Effector memory CD8-positive, alpha-beta T cell (primary cell): ENCODE results near the gene TECTA.

ENCODE experiments used
- ATAC-seq: fragments of 150-1000 bp; cut with Tn5 transposase; replicated peaks from 2 replicates; pipeline ENCODE4 v1.10.0; 2021; ENCODE audit warnings: mild to moderate bottlenecking, moderate library complexity
- DNase-seq, 3 experiments: peaks; one replicate each; pipeline ENCODE4 v3.0.0; 2021
- H3K27ac Mint-ChIP-seq, 2 donors: one replicate each; pipeline ENCODE4 v1.8.0; 2022; ENCODE audit warnings: mild to moderate bottlenecking in 2 of 2, mixed read lengths in 2 of 2, moderate library complexity in 2 of 2
- H3K27me3 Mint-ChIP-seq, 2 donors: one replicate each; pipeline ENCODE4 v1.8.0; 2022; ENCODE audit warnings: mixed read lengths in 2 of 2
- H3K36me3 Mint-ChIP-seq: one replicate; pipeline ENCODE4 v1.8.0; 2022; ENCODE audit warnings: mild to moderate bottlenecking, moderate library complexity, mixed read lengths; ENCODE audit not compliant: insufficient read depth
- H3K4me1 Mint-ChIP-seq, 2 donors: one replicate each; pipeline ENCODE4 v1.8.0; 2022; ENCODE audit warnings: low read depth in 2 of 2, mixed read lengths in 2 of 2
- H3K4me3 Mint-ChIP-seq, 2 donors: one replicate each; pipeline ENCODE4 v1.8.0; 2022; ENCODE audit warnings: mild to moderate bottlenecking in 2 of 2, mixed read lengths in 2 of 2, moderate library complexity in 2 of 2
- H3K9me3 Mint-ChIP-seq, 2 donors: one replicate each; pipeline ENCODE4 v1.8.0; 2022; ENCODE audit warnings: mixed read lengths in 2 of 2

Gene TECTA

GRCh38 chr11:121070951-121071845 lies 29.8 kb upstream of the TECTA start:
- H3K27ac Mint-ChIP-seq: no peak overlapping the region
- no peaks in the 10 kb centered on the region for H3K4me1 Mint-ChIP-seq
- H3K36me3 Mint-ChIP-seq: peaks cover 5% of the 10 kb centered on the region
- ATAC-seq (no peak), DNase-seq (no peak)
- no peak overlapping the region for H3K4me3 Mint-ChIP-seq
- no peaks in the 10 kb centered on the region for H3K27me3 Mint-ChIP-seq
- H3K9me3 Mint-ChIP-seq: no peaks in the 10 kb centered on the region

- DNase-seq (no peak), ATAC-seq (no peak)
- no peak overlapping the region for H3K27ac Mint-ChIP-seq
- no peaks in the 10 kb centered on the region for H3K9me3 Mint-ChIP-seq
- peaks cover 5% of the 10 kb centered on the region for H3K36me3 Mint-ChIP-seq
- H3K27me3 Mint-ChIP-seq: no peaks in the 10 kb centered on the region
- H3K4me3 Mint-ChIP-seq: no peak overlapping the region
- no peaks in the 10 kb centered on the region for H3K4me1 Mint-ChIP-seq
Measured at GRCh38 chr11:121071846-121072450, 29.1 kb upstream of the TECTA start.

GRCh38 chr11:121081321-121081720 lies 19.7 kb upstream of the TECTA start:
- Mint-ChIP-seq H3K4me3 (no peak overlapping the region), H3K36me3 (peaks cover 3% of the 10 kb centered on the region), H3K4me1 (peaks cover 0 to 7% of the 10 kb centered on the region in 2 donors), H3K27me3 (no peaks in the 10 kb centered on the region), H3K27ac (no peak overlapping the region), H3K9me3 (no peaks in the 10 kb centered on the region)
- DNase-seq (no peak), ATAC-seq (no peak)

DNA sequence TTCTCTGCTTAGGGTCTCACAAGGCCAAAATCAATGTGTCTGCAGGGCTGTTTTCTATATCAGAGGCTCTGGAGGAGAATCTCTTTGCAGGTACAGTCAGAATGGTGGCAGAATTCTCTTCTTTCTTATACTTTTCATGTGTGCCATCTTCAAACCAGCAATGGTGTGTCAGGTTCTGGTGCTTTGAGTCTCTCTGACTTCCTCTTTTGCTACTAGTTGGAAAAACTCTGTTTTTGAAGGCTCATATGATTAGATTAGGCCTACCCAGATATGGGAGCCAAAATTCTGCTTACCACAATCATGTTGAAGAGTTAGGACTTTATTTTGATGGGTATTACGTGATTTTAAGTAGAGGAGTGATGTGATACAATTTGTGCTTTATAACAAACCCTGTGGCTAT lies 18.8 kb upstream of the TECTA start:
- Mint-ChIP-seq H3K4me3 (no peak overlapping the region), H3K36me3 (peaks cover 10% of the 10 kb centered on the region), H3K4me1 (peaks cover 0 to 7% of the 10 kb centered on the region in 2 donors), H3K9me3 (no peaks in the 10 kb centered on the region), H3K27me3 (no peaks in the 10 kb centered on the region), H3K27ac (no peak overlapping the region)
- ATAC-seq: no peak
- DNase-seq: no peak

GRCh38 chr11:121082670-121083069 lies 18.4 kb upstream of the TECTA start:
- peaks cover 11% of the 10 kb centered on the region for H3K36me3 Mint-ChIP-seq
- no peak overlapping the region for H3K4me3 Mint-ChIP-seq
- no peaks in the 10 kb centered on the region for H3K27me3 Mint-ChIP-seq
- ATAC-seq (no peak), DNase-seq (no peak)
- H3K4me1 Mint-ChIP-seq: peaks cover 0 to 7% of the 10 kb centered on the region in 2 donors
- no peak overlapping the region for H3K27ac Mint-ChIP-seq
- H3K9me3 Mint-ChIP-seq: no peaks in the 10 kb centered on the region

GRCh38 chr11:121086866-121087265 lies 14.2 kb upstream of the TECTA start:
- ATAC-seq: no peak
- DNase-seq: no peak
- no peaks in the 10 kb centered on the region for H3K27me3 Mint-ChIP-seq
- no peak overlapping the region for H3K27ac Mint-ChIP-seq
- no peak overlapping the region for H3K4me3 Mint-ChIP-seq
- H3K36me3 Mint-ChIP-seq: peaks cover 11% of the 10 kb centered on the region
- H3K4me1 Mint-ChIP-seq: no peaks in the 10 kb centered on the region
- no peaks in the 10 kb centered on the region for H3K9me3 Mint-ChIP-seq

DNA sequence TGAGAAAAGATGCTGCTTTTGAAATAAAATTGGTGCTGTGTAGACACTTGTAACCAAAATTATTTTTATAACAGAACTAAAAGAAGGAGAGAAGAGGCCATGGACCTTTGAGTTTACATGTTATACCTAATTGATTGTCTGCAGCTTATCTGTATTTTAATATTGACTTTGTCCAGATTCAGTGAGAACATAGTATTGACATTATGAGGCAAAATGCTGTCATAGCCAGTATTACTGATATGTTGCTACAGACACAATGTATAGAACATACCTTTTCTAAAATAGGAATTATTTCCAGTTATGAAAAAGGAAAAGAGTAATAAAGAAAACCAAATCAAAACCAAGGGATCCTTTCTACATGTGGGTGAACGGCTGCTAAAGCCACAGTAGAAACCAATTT lies 11.5 kb upstream of the TECTA start:
- Mint-ChIP-seq H3K27me3 (no peaks in the 10 kb centered on the region), H3K27ac (no peak overlapping the region)
- ATAC-seq: no peak

DNA sequence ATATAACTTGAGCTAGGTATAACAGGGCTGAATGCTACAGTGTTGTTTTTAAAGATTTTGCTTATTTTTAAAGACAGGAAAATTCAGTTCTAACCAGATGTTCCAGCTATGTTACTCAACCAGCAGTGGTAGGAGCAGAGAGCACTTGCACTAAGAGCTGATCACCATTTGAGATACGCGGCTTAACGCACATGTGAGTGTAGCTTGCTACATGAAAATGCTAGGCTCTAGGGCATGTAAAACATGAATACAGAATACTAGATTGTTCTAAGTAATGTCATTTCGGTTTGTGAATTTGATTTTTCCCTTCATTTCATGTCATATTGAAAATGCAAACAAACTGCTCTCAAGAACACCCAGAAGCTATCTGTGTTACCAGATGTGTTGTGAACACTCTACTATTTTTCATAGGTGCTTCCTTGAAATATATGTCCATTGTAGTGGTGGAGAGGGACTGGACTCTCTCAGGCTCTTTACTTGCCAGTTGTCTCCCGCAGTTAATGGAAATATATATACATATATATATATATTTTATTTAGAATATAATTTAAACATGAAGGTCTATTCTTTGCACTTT lies 10.8 kb upstream of the TECTA start:
- no peak overlapping the region for H3K27ac Mint-ChIP-seq
- no peak for DNase-seq
- no peaks in the 10 kb centered on the region for H3K4me1 Mint-ChIP-seq
- peaks cover 8% of the 10 kb centered on the region for H3K36me3 Mint-ChIP-seq
- no peaks in the 10 kb centered on the region for H3K27me3 Mint-ChIP-seq
- H3K4me3 Mint-ChIP-seq: no peak overlapping the region
- no peaks in the 10 kb centered on the region for H3K9me3 Mint-ChIP-seq
- ATAC-seq: no peak

More for the DNA sequence above, 11.5 kb upstream of the TECTA start:
- no peak overlapping the region for H3K4me3 Mint-ChIP-seq
- peaks cover 11% of the 10 kb centered on the region for H3K36me3 Mint-ChIP-seq
- no peaks in the 10 kb centered on the region for H3K4me1 Mint-ChIP-seq
- H3K9me3 Mint-ChIP-seq: no peaks in the 10 kb centered on the region
- no peak for DNase-seq

GRCh38 chr11:121091492-121092152 lies 9.4 kb upstream of the TECTA start:
- Mint-ChIP-seq H3K9me3 (no peaks in the 10 kb centered on the region), H3K4me1 (no peaks in the 10 kb centered on the region), H3K36me3 (peaks cover 5% of the 10 kb centered on the region), H3K4me3 (no peak overlapping the region), H3K27ac (no peak overlapping the region), H3K27me3 (no peaks in the 10 kb centered on the region)
- no peak for DNase-seq
- no peak for ATAC-seq

DNA sequence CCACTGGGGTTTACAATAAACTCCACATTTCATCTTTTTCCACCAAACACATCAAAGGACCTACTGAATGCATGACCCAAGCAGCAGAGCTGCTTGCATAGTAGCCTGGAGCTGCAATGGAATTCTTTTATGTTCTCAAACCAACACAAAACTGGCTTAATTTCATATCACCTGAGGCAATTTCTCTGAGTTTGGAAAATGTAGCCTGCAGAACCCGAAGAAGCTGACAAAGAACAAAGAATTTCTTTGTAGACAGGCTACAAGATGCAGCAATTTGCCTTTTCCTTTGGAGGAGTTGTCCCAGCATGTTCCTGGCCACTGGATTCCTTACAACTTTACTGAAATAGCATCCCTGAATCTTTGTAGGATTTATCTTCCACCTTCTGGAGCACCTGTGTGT lies 5.5 kb upstream of the TECTA start:
- H3K27me3 Mint-ChIP-seq: peaks cover 0 to 12% of the 10 kb centered on the region in 2 donors
- DNase-seq: no peak
- H3K9me3 Mint-ChIP-seq: no peaks in the 10 kb centered on the region

DNA sequence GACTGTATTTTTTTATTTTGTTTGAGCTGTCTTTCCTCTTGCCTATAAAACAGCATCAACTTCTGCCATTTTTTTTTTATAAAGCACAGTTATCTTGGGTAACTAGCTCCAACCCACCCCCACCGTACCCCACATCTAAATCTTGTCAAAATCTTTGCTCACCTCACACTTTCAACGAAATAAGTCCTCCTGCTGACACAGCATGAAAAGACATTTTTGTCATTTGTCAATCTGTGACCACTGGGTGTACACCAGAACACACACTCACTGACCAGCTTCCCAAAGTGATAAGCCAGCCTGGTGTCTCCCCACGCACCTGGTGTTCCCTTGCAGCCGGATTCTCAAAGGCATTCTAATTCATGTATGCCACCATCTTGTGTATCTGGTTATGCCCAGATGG lies 1.7 kb upstream of the TECTA start:
- Mint-ChIP-seq H3K27me3 (peaks cover 0 to 14% of the 10 kb centered on the region in 2 donors), H3K36me3 (no peaks in the 10 kb centered on the region), H3K9me3 (no peaks in the 10 kb centered on the region), H3K4me1 (no peaks in the 10 kb centered on the region), H3K27ac (no peak overlapping the region), H3K4me3 (no peak overlapping the region)
- DNase-seq: no peak
- no peak for ATAC-seq

More for the DNA sequence above, 5.5 kb upstream of the TECTA start:
- H3K36me3 Mint-ChIP-seq: no peaks in the 10 kb centered on the region
- H3K4me3 Mint-ChIP-seq: no peak overlapping the region
- no peak overlapping the region for H3K27ac Mint-ChIP-seq
- ATAC-seq: no peak
- H3K4me1 Mint-ChIP-seq: no peaks in the 10 kb centered on the region

- H3K27ac Mint-ChIP-seq: no peak overlapping the region
- H3K4me1 Mint-ChIP-seq: no peaks in the 10 kb centered on the region
- DNase-seq: no peak
- peaks cover 0 to 19% of the 10 kb centered on the region in 2 donors for H3K27me3 Mint-ChIP-seq
- ATAC-seq: no peak
- H3K36me3 Mint-ChIP-seq: no peaks in the 10 kb centered on the region
- H3K4me3 Mint-ChIP-seq: no peak overlapping the region
- no peaks in the 10 kb centered on the region for H3K9me3 Mint-ChIP-seq
Measured at GRCh38 chr11:121099885-121100284, 1.2 kb upstream of the TECTA start.

DNA sequence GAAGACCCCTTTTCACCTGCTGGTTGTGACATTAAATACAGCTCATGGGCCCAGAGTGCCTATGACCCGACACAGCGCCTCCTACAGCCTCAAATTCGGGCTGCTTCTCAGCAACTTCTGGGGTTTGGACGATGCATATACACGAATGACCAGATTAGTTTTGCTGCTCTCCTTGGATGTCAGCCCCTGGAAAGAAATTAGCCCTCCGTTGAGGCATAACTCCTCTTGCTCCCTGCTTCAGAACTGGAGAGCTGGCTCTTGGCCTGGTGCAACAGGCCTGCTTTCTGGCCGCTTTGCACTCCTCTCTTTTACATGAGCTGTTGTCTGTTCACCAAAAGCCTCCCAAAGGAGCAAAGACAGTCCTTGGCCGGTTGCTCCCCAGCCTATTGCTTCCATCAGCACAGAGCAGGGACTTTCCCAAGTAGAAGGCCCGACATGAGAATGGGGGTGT lies 3.3 kb downstream of the TECTA start:
- Mint-ChIP-seq H3K4me3 (no peak overlapping the region), H3K9me3 (no peaks in the 10 kb centered on the region), H3K27me3 (peaks cover 0 to 9% of the 10 kb centered on the region in 2 donors), H3K27ac (no peak overlapping the region), H3K36me3 (no peaks in the 10 kb centered on the region), H3K4me1 (no peaks in the 10 kb centered on the region)
- DNase-seq (no peak), ATAC-seq (no peak)
